HG03432 (cell line): ENCODE data around the gene NUCB2.
"Not testable (repeated sequence)": the region's sequence is repeated elsewhere in the genome, so short reads cannot be mapped to it uniquely, and the experiment has no call there.

Experiments used
- ATAC-seq: cut with Tn5 transposase; IDR thresholded peaks from one replicate; pipeline ENCODE4 v1.9.1; 2021; ENCODE audit warnings: mild to moderate bottlenecking, moderate library complexity; ENCODE audit not compliant: unreplicated experiment

NUCB2 gene

GRCh38 chr11:17268500-17268899 lies 8.0 kb upstream of the NUCB2 start:
- not testable (repeated sequence) for ATAC-seq

GRCh38 chr11:17268902-17269301 lies 7.6 kb upstream of the NUCB2 start:
- ATAC-seq = no peak

- ATAC-seq = no peak
Observed at GRCh38 chr11:17272801-17273200, 3.7 kb upstream of the NUCB2 start.

- ATAC-seq = no peak
Observed at GRCh38 chr11:17273211-17273610, 3.3 kb upstream of the NUCB2 start.

- ATAC-seq = no peak
Observed at GRCh38 chr11:17273668-17274282, 2.8 kb upstream of the NUCB2 start.

- no peak for ATAC-seq
Observed at GRCh38 chr11:17275400-17276235, 921 bp upstream of the NUCB2 start.

GRCh38 chr11:17277024-17277584 lies 565 bp downstream of the NUCB2 start:
- peak; percentile 25 for ATAC-seq

- ATAC-seq = no peak
Observed at GRCh38 chr11:17280494-17281127, 4.1 kb downstream of the NUCB2 start.

- ATAC-seq = no peak
Observed at GRCh38 chr11:17286332-17286731, 9.8 kb downstream of the NUCB2 start.

GRCh38 chr11:17287058-17287457 lies 10.5 kb downstream of the NUCB2 start:
- no peak for ATAC-seq

GRCh38 chr11:17291710-17292109 lies 15.2 kb downstream of the NUCB2 start:
- ATAC-seq = no peak

GRCh38 chr11:17293311-17293710 lies 16.8 kb downstream of the NUCB2 start:
- no peak for ATAC-seq

GRCh38 chr11:17294033-17294432 lies 17.5 kb downstream of the NUCB2 start:
- peak; percentile 57 for ATAC-seq

- ATAC-seq = peak; percentile 39
Observed at GRCh38 chr11:17296852-17297559, 20.5 kb downstream of the NUCB2 start.

- peak; percentile 77 for ATAC-seq
Observed at GRCh38 chr11:17298302-17298701, 21.8 kb downstream of the NUCB2 start.

GRCh38 chr11:17300372-17300771 lies 23.8 kb downstream of the NUCB2 start:
- ATAC-seq = no peak

- no peak for ATAC-seq
Observed at GRCh38 chr11:17313349-17314231, 37.1 kb downstream of the NUCB2 start.

- no peak for ATAC-seq
Observed at GRCh38 chr11:17314232-17314547, 37.7 kb downstream of the NUCB2 start.

- no peak for ATAC-seq
Observed at GRCh38 chr11:17314904-17315426, 38.4 kb downstream of the NUCB2 start.
